Stimulated activated memory B cell treated with anti-CD40 and anti-IgM and Interleukin-4, amounts not matched to agents 10 μg/mL and 1 μg/mL and 100 μg/mL, for 72 hours (primary cell): ENCODE results near the gene DYNC2LI1.

Experiments used
- ATAC-seq: fragments of 150-1000 bp; cut with Tn5 transposase; 2 replicates; pipeline ENCODE4 v1.10.0; 2021
- H3K27ac Mint-ChIP-seq: one replicate; pipeline ENCODE4 v1.8.0; 2022; ENCODE audit warnings: mild to moderate bottlenecking, mixed read lengths
- H3K27me3 Mint-ChIP-seq: one replicate; pipeline ENCODE4 v1.8.0; 2022; ENCODE audit warnings: mixed read lengths
- H3K36me3 Mint-ChIP-seq: one replicate; pipeline ENCODE4 v1.8.0; 2022; ENCODE audit warnings: mixed read lengths
- H3K4me1 Mint-ChIP-seq: one replicate; pipeline ENCODE4 v1.8.0; 2022; ENCODE audit warnings: mixed read lengths
- H3K4me3 Mint-ChIP-seq: one replicate; pipeline ENCODE4 v1.8.0; 2022; ENCODE audit warnings: mild to moderate bottlenecking, moderate library complexity, mixed read lengths
- H3K9me3 Mint-ChIP-seq: one replicate; pipeline ENCODE4 v1.8.0; 2022; ENCODE audit warnings: mixed read lengths

DYNC2LI1 gene

GRCh38 chr2:43840965-43841364 lies 67.1 kb downstream of the DYNC2LI1 start:
- Mint-ChIP-seq H3K36me3 (no peaks in the 10 kb centered on the region), H3K4me1 (no peaks in the 10 kb centered on the region), H3K27ac (no peak overlapping the region), H3K4me3 (no peak overlapping the region), H3K9me3 (no peaks in the 10 kb centered on the region), H3K27me3 (peaks cover 13% of the 10 kb centered on the region)
- no peak for ATAC-seq

DNA sequence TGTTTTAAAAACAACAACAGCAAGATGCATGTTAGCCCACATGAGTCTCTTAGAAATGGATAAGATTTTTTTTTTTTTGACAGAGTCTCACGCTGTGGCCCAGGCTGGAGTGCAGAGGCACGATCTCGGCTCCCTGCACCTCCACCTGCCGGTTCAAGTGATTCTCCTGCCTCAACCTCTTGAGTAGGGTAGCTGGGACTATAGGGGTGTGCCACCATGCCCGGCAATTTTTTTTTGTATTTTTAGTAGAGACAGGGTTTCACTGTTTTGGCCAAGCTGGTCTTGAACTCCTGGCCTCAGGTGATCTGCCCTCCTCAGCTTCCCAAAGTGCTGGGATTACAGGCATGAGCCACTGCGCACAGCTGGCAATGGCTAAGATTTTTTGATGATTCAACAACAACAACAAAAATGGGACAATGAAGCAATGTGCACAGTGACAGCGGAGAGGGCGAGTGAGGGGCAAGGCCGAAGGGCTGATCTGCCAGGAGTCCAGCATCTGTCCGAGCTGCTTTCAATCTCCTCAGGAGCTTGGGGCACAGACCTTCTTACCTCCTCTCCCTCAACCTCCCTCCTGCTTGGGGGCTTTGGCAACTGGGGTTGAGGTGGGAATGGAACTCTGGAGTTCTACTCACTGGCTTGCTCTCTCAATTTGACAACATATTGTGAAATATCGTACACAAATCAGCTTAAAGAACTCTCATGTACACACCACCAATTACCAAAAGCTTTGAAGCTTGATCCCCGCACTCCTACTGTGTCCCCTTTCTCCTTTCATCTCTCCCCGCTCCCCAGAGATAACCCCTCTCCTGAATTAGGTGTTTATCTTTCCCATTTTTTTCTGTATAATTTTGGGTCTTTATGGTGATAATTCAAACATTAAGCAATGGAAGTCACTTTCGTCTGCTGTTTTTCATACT lies 68.4 kb downstream of the DYNC2LI1 start:
- Mint-ChIP-seq H3K4me3 (no peak overlapping the region), H3K9me3 (no peaks in the 10 kb centered on the region), H3K27ac (no peak overlapping the region), H3K27me3 (peaks cover 13% of the 10 kb centered on the region), H3K36me3 (no peaks in the 10 kb centered on the region), H3K4me1 (no peaks in the 10 kb centered on the region)
- ATAC-seq = no peak

GRCh38 chr2:43842866-43843226 lies 69.0 kb downstream of the DYNC2LI1 start:
- H3K4me3 Mint-ChIP-seq = no peak overlapping the region
- no peaks in the 10 kb centered on the region for H3K36me3 Mint-ChIP-seq
- no peak for ATAC-seq
- no peak overlapping the region for H3K27ac Mint-ChIP-seq
- H3K27me3 Mint-ChIP-seq = peaks cover 9% of the 10 kb centered on the region
- H3K4me1 Mint-ChIP-seq = no peaks in the 10 kb centered on the region
- no peaks in the 10 kb centered on the region for H3K9me3 Mint-ChIP-seq

GRCh38 chr2:43845181-43845580 lies 71.3 kb downstream of the DYNC2LI1 start:
- Mint-ChIP-seq H3K4me3 (no peak overlapping the region), H3K9me3 (no peaks in the 10 kb centered on the region), H3K36me3 (no peaks in the 10 kb centered on the region), H3K27me3 (no peaks in the 10 kb centered on the region), H3K27ac (no peak overlapping the region), H3K4me1 (no peaks in the 10 kb centered on the region)
- ATAC-seq = no peak

GRCh38 chr2:43846140-43846793 lies 72.4 kb downstream of the DYNC2LI1 start:
- Mint-ChIP-seq H3K4me1 (no peaks in the 10 kb centered on the region), H3K4me3 (no peak overlapping the region), H3K27ac (no peak overlapping the region), H3K27me3 (peaks cover 7% of the 10 kb centered on the region), H3K9me3 (no peaks in the 10 kb centered on the region), H3K36me3 (no peaks in the 10 kb centered on the region)
- ATAC-seq = no peak

- no peak overlapping the region for H3K4me3 Mint-ChIP-seq
Measured at GRCh38 chr2:43848214-43848613, 74.4 kb downstream of the DYNC2LI1 start.

GRCh38 chr2:43851011-43851980 lies 77.5 kb downstream of the DYNC2LI1 start:
- H3K27me3 Mint-ChIP-seq = peaks cover 56% of the 10 kb centered on the region
- no peaks in the 10 kb centered on the region for H3K9me3 Mint-ChIP-seq
- no peaks in the 10 kb centered on the region for H3K36me3 Mint-ChIP-seq
- H3K4me1 Mint-ChIP-seq = no peaks in the 10 kb centered on the region
- H3K27ac Mint-ChIP-seq = no peak overlapping the region
- no peak overlapping the region for H3K4me3 Mint-ChIP-seq
- ATAC-seq = no peak

More at GRCh38 chr2:43848214-43848613, 74.4 kb downstream of the DYNC2LI1 start:
- peaks cover 26% of the 10 kb centered on the region for H3K27me3 Mint-ChIP-seq
- no peak for ATAC-seq
- no peaks in the 10 kb centered on the region for H3K36me3 Mint-ChIP-seq
- H3K9me3 Mint-ChIP-seq = no peaks in the 10 kb centered on the region
- H3K4me1 Mint-ChIP-seq = no peaks in the 10 kb centered on the region
- no peak overlapping the region for H3K27ac Mint-ChIP-seq

GRCh38 chr2:43852196-43852730 lies 78.4 kb downstream of the DYNC2LI1 start:
- Mint-ChIP-seq H3K27ac (no peak overlapping the region), H3K27me3 (peaks cover 66% of the 10 kb centered on the region), H3K4me1 (no peaks in the 10 kb centered on the region), H3K4me3 (no peak overlapping the region), H3K9me3 (no peaks in the 10 kb centered on the region), H3K36me3 (no peaks in the 10 kb centered on the region)
- ATAC-seq = no peak

- Mint-ChIP-seq H3K27me3 (peaks cover 77% of the 10 kb centered on the region), H3K36me3 (no peaks in the 10 kb centered on the region), H3K27ac (no peak overlapping the region), H3K9me3 (no peaks in the 10 kb centered on the region), H3K4me3 (no peak overlapping the region), H3K4me1 (no peaks in the 10 kb centered on the region)
- no peak for ATAC-seq
Measured at GRCh38 chr2:43853141-43854081, 79.6 kb downstream of the DYNC2LI1 start.

DNA sequence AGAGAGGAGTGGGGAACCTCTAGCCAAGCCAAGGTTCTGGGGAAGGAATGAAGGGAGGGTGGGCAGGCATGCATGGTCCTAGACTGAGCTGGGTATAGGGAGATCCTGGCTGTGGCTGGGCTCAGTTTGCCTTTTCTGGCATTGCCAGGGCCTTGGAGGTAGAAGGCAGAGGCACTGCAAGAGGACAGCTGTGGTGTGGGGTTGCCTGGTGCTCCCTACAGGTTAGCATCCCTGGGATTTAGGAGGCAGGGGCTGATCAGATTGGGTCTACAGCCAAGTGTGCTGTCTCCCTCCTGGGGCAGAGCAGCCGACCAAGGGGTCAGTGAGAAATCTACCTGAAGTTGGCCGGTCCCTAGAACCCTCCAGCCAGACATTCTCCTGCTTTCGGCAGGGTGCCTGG lies 80.8 kb downstream of the DYNC2LI1 start:
- H3K27ac Mint-ChIP-seq = no peak overlapping the region
- ATAC-seq = no peak
- peaks cover 89% of the 10 kb centered on the region for H3K27me3 Mint-ChIP-seq
- H3K4me1 Mint-ChIP-seq = no peaks in the 10 kb centered on the region
- no peaks in the 10 kb centered on the region for H3K36me3 Mint-ChIP-seq
- no peak overlapping the region for H3K4me3 Mint-ChIP-seq
- H3K9me3 Mint-ChIP-seq = no peaks in the 10 kb centered on the region

- no peak overlapping the region for H3K4me3 Mint-ChIP-seq
- no peaks in the 10 kb centered on the region for H3K4me1 Mint-ChIP-seq
- H3K27ac Mint-ChIP-seq = no peak overlapping the region
- no peaks in the 10 kb centered on the region for H3K9me3 Mint-ChIP-seq
- no peaks in the 10 kb centered on the region for H3K36me3 Mint-ChIP-seq
- no peak for ATAC-seq
- peaks cover 95% of the 10 kb centered on the region for H3K27me3 Mint-ChIP-seq
Measured at GRCh38 chr2:43855292-43855691, 81.5 kb downstream of the DYNC2LI1 start.
